Keratinocyte (primary cell): ENCODE results near the gene TMX3. TPM values are rescaled to one million over a fixed set of nuclear protein-coding genes. Genes with fewer than 3 reads are reported as not detected.

Experiments used
- DNase-seq: peaks from one replicate; pipeline ENCODE4 v3.0.0-alpha.2; 2011; ENCODE audit warnings: low read depth, missing footprints, low spot score
- FAIRE-seq: peaks from 2 replicates; lab custom pipeline; 2011; peaks lifted over from hg19 to GRCh38; lab: Jason Lieb, UNC
- H2AFZ ChIP-seq: 2 replicates; pipeline ENCODE4 v1.6.0; 2012; ENCODE audit warnings: low read length, control low read depth, inconsistent platforms; ENCODE audit not compliant: control insufficient read depth
- H3K27ac ChIP-seq: 2 replicates; pipeline ENCODE4 v1.5.1; 2011; ENCODE audit warnings: low read length; ENCODE audit not compliant: control insufficient read depth, insufficient read depth
- H3K27me3 ChIP-seq: 3 replicates; pipeline ENCODE4 v1.6.0; 2011; ENCODE audit warnings: low read length; ENCODE audit not compliant: control insufficient read depth, insufficient read depth; ENCODE audit errors: extremely low read depth
- H3K36me3 ChIP-seq, 2 experiments: 2 replicates in 1 of 2; 3 replicates in 1 of 2; pipeline ENCODE4 v1.5.1; 2011; ENCODE audit warnings: low read length in 2 of 2, mild to moderate bottlenecking in 1 of 2; ENCODE audit not compliant: control insufficient read depth in 2 of 2, insufficient read depth in 2 of 2; ENCODE audit errors: extremely low read depth in 1 of 2
- H3K4me1 ChIP-seq: 3 replicates; pipeline ENCODE4 v1.5.1; 2011; ENCODE audit warnings: low read length; ENCODE audit not compliant: control insufficient read depth, insufficient read depth; ENCODE audit errors: extremely low read depth
- H3K4me2 ChIP-seq: 3 replicates; pipeline ENCODE4 v1.6.0; 2011; ENCODE audit warnings: low read depth, low read length; ENCODE audit not compliant: control insufficient read depth, insufficient read depth; ENCODE audit errors: extremely low read depth
- H3K4me3 ChIP-seq, 3 experiments: fragments of 200-600 bp in 1 of 3; sonication (generic) in 1 of 3; 2 replicates in 2 of 3; 3 replicates in 1 of 3; pipeline ENCODE4 v1.5.1; 2011 to 2016; ENCODE audit warnings: low read length in 3 of 3, mild to moderate bottlenecking in 3 of 3, control low read depth in 2 of 3, inconsistent platforms in 1 of 3, low read depth in 1 of 3, mixed read lengths in 1 of 3, mixed run types in 1 of 3, moderate library complexity in 1 of 3; ENCODE audit not compliant: control insufficient read depth in 2 of 3, insufficient read depth in 2 of 3; ENCODE audit errors: extremely low read depth in 1 of 3
- H3K79me2 ChIP-seq: 2 replicates; pipeline ENCODE4 v1.6.0; 2012; ENCODE audit warnings: low read length; ENCODE audit not compliant: control insufficient read depth, insufficient read depth
- H3K9ac ChIP-seq: 3 replicates; pipeline ENCODE4 v1.6.0; 2011; ENCODE audit warnings: low read length; ENCODE audit not compliant: control insufficient read depth, insufficient read depth; ENCODE audit errors: extremely low read depth
- H3K9me1 ChIP-seq: 3 replicates; pipeline ENCODE4 v1.6.0; 2011; ENCODE audit warnings: low read length; ENCODE audit not compliant: control insufficient read depth, insufficient read depth; ENCODE audit errors: extremely low read depth
- H3K9me3 ChIP-seq: 2 replicates; pipeline ENCODE4 v1.5.1; 2012; ENCODE audit warnings: low read depth, low read length; ENCODE audit not compliant: control insufficient read depth
- H4K20me1 ChIP-seq: 3 replicates; pipeline ENCODE4 v1.6.0; 2011; ENCODE audit warnings: low read length; ENCODE audit not compliant: control insufficient read depth, insufficient read depth; ENCODE audit errors: extremely low read depth
- EZH2 ChIP-seq: IDR thresholded peaks from one replicate; pipeline ENCODE4 v1.6.1; 2012; ENCODE audit warnings: inconsistent platforms, mild to moderate bottlenecking, low read length, moderate library complexity
- dilution Hi-C: fragments of 300-500 bp; cut with MboI; formaldehyde crosslinking; loops from one replicate; pipeline ENCODE4 v1.7.0; 2020; ENCODE audit warnings: low sequenced_read_pairs; ENCODE audit not compliant: extremely low pct_ligation_motif_present
- polyA plus RNA-seq, 5 experiments: library from polyadenylated mRNA; depleted of rRNA in 3 of 5; stranded (reverse) in 3 of 5; stranded (forward) in 1 of 5; unstranded in 1 of 5; fragments of >200 nt; gene quantifications; 1 replicate in 1 of 5; 2 replicates in 3 of 5; 3 replicates in 1 of 5; pipeline versions ENCODE4 v1.2.1 to v1.2.3, GENCODE V29; 2011 to 2012; ENCODE audit warnings: missing spikeins in 2 of 5, low read depth in 1 of 5, low replicate concordance in 1 of 5
- TF ChIP-seq, protein P1 (sequence below), 3 experiments: IDR thresholded peaks in 1 of 3; conservative IDR thresholded peaks in 1 of 3; optimal IDR thresholded peaks in 1 of 3; 2 replicates in 2 of 3; 3 replicates in 1 of 3; pipeline versions ENCODE3 to v1.5.1; 2011; ENCODE audit warnings: low read length in 3 of 3, mild to moderate bottlenecking in 3 of 3, moderate library complexity in 2 of 3, control low read depth in 1 of 3, inconsistent platforms in 1 of 3; ENCODE audit not compliant: insufficient read depth in 2 of 3; ENCODE audit errors: extremely low read depth in 1 of 3

Gene TMX3
- polyA plus RNA-seq, 1 donor (not counting 4 experiments of a cell fraction or from before 2014, with no cell fraction given) = 55.5 TPM

- no peaks in the 10 kb centered on the region for H4K20me1 ChIP-seq
- no peak overlapping the region for H3K27ac ChIP-seq
- no peak overlapping the region for H3K4me3 ChIP-seq
- no peaks in the 10 kb centered on the region for H3K4me1 ChIP-seq
- no peaks in the 10 kb centered on the region for H3K27me3 ChIP-seq
- H3K9me1 ChIP-seq = no peaks in the 10 kb centered on the region
- no peak for DNase-seq
- no peak overlapping the region for H2AFZ ChIP-seq
- no peaks in the 10 kb centered on the region for H3K9me3 ChIP-seq
- dilution Hi-C loops = no loop called here
- TF ChIP-seq, protein P1, sequence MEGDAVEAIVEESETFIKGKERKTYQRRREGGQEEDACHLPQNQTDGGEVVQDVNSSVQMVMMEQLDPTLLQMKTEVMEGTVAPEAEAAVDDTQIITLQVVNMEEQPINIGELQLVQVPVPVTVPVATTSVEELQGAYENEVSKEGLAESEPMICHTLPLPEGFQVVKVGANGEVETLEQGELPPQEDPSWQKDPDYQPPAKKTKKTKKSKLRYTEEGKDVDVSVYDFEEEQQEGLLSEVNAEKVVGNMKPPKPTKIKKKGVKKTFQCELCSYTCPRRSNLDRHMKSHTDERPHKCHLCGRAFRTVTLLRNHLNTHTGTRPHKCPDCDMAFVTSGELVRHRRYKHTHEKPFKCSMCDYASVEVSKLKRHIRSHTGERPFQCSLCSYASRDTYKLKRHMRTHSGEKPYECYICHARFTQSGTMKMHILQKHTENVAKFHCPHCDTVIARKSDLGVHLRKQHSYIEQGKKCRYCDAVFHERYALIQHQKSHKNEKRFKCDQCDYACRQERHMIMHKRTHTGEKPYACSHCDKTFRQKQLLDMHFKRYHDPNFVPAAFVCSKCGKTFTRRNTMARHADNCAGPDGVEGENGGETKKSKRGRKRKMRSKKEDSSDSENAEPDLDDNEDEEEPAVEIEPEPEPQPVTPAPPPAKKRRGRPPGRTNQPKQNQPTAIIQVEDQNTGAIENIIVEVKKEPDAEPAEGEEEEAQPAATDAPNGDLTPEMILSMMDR (optimal IDR thresholded peaks at IDR 0.05 in 1 of 3, IDR thresholded peaks at IDR 0.05 in 1 of 3, conservative IDR thresholded peaks at IDR 0.05 in 1 of 3; ENCODE audit: extremely low read depth in 1 of 3, insufficient read depth in 2 of 3, low read length in 3 of 3) = no peak
- TF ChIP-seq EZH2 = no peak
- H3K9ac ChIP-seq = no peak overlapping the region
- H3K79me2 ChIP-seq = no peaks in the 10 kb centered on the region
- H3K36me3 ChIP-seq = no peaks in the 10 kb centered on the region
- no peak overlapping the region for H3K4me2 ChIP-seq
- FAIRE-seq = no peak
Observed at GRCh38 chr18:68757126-68757525, 42.2 kb upstream of the TMX3 start.

DNA sequence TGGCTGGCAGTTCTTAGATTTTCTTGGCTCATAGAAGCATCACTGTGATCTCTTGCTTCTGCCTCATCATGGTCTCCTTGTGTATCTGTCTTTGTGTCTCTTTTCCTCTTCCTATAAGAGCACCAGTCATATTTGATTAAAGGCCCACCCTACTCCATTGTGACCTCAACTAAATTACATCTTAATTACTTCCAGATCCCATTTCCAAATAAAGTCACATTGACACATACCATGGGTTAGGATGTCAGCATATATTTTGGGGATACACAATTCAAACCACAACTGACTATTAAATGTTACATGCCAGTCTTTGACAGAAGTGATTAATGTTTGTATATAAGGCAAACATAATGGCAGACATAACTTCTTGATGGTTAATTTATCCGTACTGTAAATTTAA is 27.3 kb upstream of the TMX3 start:
- DNase-seq (no peak), FAIRE-seq (no peak)
- TF ChIP-seq, protein P1 (optimal IDR thresholded peaks at IDR 0.05 in 1 of 3, IDR thresholded peaks at IDR 0.05 in 1 of 3, conservative IDR thresholded peaks at IDR 0.05 in 1 of 3; ENCODE audit: extremely low read depth in 1 of 3, insufficient read depth in 2 of 3, low read length in 3 of 3) = no peak
- no peak for TF ChIP-seq EZH2
- Histone ChIP-seq H3K27me3 (no peaks in the 10 kb centered on the region), H3K4me1 (no peaks in the 10 kb centered on the region), H3K9me1 (no peaks in the 10 kb centered on the region), H3K79me2 (no peaks in the 10 kb centered on the region), H2AFZ (no peak overlapping the region), H3K9me3 (no peaks in the 10 kb centered on the region), H3K4me3 (no peak overlapping the region), H3K27ac (no peak overlapping the region), H3K36me3 (no peaks in the 10 kb centered on the region), H3K4me2 (no peak overlapping the region), H4K20me1 (no peaks in the 10 kb centered on the region), H3K9ac (no peak overlapping the region)
- dilution Hi-C loops = no loop called here
